ENCODE data around the gene CRYBG2. TPM values are rescaled to one million over a fixed set of nuclear protein-coding genes. Genes with fewer than 3 reads are reported as not detected.

Gene CRYBG2
- total and polyA plus RNA-seq, 2 of the 13 experiments (the other 11 are each of a cell fraction or from before 2014, with no cell fraction given) = 1.3 to 2.9 TPM

GRCh38 chr1:26350701-26351589, 3.0 kb downstream of the CRYBG2 start (continued):
- TF ChIP-seq, protein P1, sequence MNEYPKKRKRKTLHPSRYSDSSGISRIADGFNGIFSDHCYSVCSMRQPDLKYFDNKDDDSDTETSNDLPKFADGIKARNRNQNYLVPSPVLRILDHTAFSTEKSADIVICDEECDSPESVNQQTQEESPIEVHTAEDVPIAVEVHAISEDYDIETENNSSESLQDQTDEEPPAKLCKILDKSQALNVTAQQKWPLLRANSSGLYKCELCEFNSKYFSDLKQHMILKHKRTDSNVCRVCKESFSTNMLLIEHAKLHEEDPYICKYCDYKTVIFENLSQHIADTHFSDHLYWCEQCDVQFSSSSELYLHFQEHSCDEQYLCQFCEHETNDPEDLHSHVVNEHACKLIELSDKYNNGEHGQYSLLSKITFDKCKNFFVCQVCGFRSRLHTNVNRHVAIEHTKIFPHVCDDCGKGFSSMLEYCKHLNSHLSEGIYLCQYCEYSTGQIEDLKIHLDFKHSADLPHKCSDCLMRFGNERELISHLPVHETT (CRISPR knock-in tag; conservative IDR thresholded peaks at IDR 0.05) = 0 out of 2 replicates have a peak, but pooled peaks have one; percentile 32
- TF ChIP-seq, protein P2, sequence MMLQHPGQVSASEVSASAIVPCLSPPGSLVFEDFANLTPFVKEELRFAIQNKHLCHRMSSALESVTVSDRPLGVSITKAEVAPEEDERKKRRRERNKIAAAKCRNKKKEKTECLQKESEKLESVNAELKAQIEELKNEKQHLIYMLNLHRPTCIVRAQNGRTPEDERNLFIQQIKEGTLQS (CRISPR knock-in tag; IDR thresholded peaks at IDR 0.05) = peak; percentile 91
- TF ChIP-seq NFRKB (IDR thresholded peaks at IDR 0.05) (peak; percentile 32; the same call in 1 of the 2 replicates), FOXM1 (CRISPR knock-in tag; IDR thresholded peaks at IDR 0.05) (no peak), SNAI1 (CRISPR knock-in tag; IDR thresholded peaks at IDR 0.05; ENCODE audit: borderline replicate concordance) (no peak), ZNF629 (CRISPR knock-in tag; conservative IDR thresholded peaks at IDR 0.05) (peak; percentile 51; the same call in 1 of the 2 replicates), ZFP37 (CRISPR knock-in tag; IDR thresholded peaks at IDR 0.05; ENCODE audit: borderline replicate concordance) (0 out of 2 replicates have a peak, but pooled peaks have one; percentile 10), MAFG (CRISPR knock-in tag; IDR thresholded peaks at IDR 0.05) (no peak; the same call in 1 of the 2 replicates), ZNF572 (CRISPR knock-in tag; IDR thresholded peaks at IDR 0.05) (no peak; the same call in 1 of the 2 replicates), RXRA (CRISPR knock-in tag; IDR thresholded peaks at IDR 0.05) (peak; percentile 92), HMGXB4 (CRISPR knock-in tag; IDR thresholded peaks at IDR 0.05; ENCODE audit: borderline replicate concordance in 1 of 2, low read depth in 1 of 2) (peak; percentile 62 to 63; a peak in 3 of 4 replicates), MIER3 (CRISPR knock-in tag; IDR thresholded peaks at IDR 0.05; ENCODE audit: borderline replicate concordance) (peak; percentile 86; the same call in 1 of the 2 replicates), ZNF776 (CRISPR knock-in tag; IDR thresholded peaks at IDR 0.05) (no peak), TMF1 (CRISPR knock-in tag; IDR thresholded peaks at IDR 0.05; ENCODE audit: low read depth) (no peak), MBNL3 (CRISPR knock-in tag; conservative IDR thresholded peaks at IDR 0.05) (no peak), TBX2 (CRISPR knock-in tag; IDR thresholded peaks at IDR 0.05; ENCODE audit: borderline replicate concordance) (peak; percentile 93)
- TF ChIP-seq, protein P3, sequence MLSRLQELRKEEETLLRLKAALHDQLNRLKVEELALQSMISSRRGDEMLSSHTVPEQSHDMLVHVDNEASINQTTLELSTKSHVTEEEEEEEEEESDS (CRISPR knock-in tag; IDR thresholded peaks at IDR 0.05; ENCODE audit: borderline replicate concordance) = peak; percentile 53; the same call in 1 of the 2 replicates
- TF ChIP-seq, protein P4, sequence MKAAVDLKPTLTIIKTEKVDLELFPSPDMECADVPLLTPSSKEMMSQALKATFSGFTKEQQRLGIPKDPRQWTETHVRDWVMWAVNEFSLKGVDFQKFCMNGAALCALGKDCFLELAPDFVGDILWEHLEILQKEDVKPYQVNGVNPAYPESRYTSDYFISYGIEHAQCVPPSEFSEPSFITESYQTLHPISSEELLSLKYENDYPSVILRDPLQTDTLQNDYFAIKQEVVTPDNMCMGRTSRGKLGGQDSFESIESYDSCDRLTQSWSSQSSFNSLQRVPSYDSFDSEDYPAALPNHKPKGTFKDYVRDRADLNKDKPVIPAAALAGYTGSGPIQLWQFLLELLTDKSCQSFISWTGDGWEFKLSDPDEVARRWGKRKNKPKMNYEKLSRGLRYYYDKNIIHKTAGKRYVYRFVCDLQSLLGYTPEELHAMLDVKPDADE (CRISPR knock-in tag; IDR thresholded peaks at IDR 0.05) = no peak
- TF ChIP-seq, protein P5, sequence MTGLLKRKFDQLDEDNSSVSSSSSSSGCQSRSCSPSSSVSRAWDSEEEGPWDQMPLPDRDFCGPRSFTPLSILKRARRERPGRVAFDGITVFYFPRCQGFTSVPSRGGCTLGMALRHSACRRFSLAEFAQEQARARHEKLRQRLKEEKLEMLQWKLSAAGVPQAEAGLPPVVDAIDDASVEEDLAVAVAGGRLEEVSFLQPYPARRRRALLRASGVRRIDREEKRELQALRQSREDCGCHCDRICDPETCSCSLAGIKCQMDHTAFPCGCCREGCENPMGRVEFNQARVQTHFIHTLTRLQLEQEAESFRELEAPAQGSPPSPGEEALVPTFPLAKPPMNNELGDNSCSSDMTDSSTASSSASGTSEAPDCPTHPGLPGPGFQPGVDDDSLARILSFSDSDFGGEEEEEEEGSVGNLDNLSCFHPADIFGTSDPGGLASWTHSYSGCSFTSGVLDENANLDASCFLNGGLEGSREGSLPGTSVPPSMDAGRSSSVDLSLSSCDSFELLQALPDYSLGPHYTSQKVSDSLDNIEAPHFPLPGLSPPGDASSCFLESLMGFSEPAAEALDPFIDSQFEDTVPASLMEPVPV (CRISPR knock-in tag; IDR thresholded peaks at IDR 0.05) = peak; percentile 43; the same call in 1 of the 2 replicates
